Measurements from ENCODE around the gene RAB28. TPM values are rescaled to one million over a fixed set of nuclear protein-coding genes. Genes with fewer than 3 reads are reported as not detected.

The RAB28 gene
- total RNA-seq, 2 experiments from 2014 or later: 23.0 to 30.8 TPM

GRCh38 chr4:13478707-13479106 is 5.4 kb downstream of the RAB28 start:
- no peak for TF ChIP-seq EZH2phosphoT487 (IDR thresholded peaks at IDR 0.05; ENCODE audit: borderline replicate concordance, low read depth, low read length)
- no peak for TF ChIP-seq CTCF (conservative IDR thresholded peaks at IDR 0.05; ENCODE audit: low read length)
- ChIA-PET CTCF (ENCODE audit: unreplicated experiment) (no interaction called here), POLR2A (no interaction called here)
- no TSS peak for BruUV-seq (replicated peaks)
- no peaks in the 10 kb centered on the region; the same call in 1 of the 2 replicates for H4K20me1 ChIP-seq (ENCODE audit: insufficient read depth, low read length)
- no peak overlapping the region for H3K4me3 ChIP-seq (ENCODE audit: low read depth, low read length, poor library complexity, severe bottlenecking)
- peaks cover 20% of the 10 kb centered on the region for H3K4me1 ChIP-seq (ENCODE audit: insufficient read depth, low read length, poor library complexity, severe bottlenecking)
- peaks cover 39% of the 10 kb centered on the region; the same call in 1 of the 2 replicates for H3K79me2 ChIP-seq (ENCODE audit: insufficient read depth, low read depth, low read length)
- H3K9me3 ChIP-seq (ENCODE audit: low read length): no peaks in the 10 kb centered on the region
- intact Hi-C loops (cut with micrococcal nuclease; ENCODE audit: unreplicated experiment): no loop called here
- no peaks in the 10 kb centered on the region for H3K9me2 ChIP-seq (ENCODE audit: insufficient read depth, low read length)
- peaks cover 22% of the 10 kb centered on the region; the same call in 1 of the 2 replicates for H3K36me3 ChIP-seq (ENCODE audit: insufficient read depth, low read length)
- no peak overlapping the region for H3K4me2 ChIP-seq (ENCODE audit: low read length)
- DNase-seq (ENCODE audit: low spot score): no peak
- H3K27ac ChIP-seq (ENCODE audit: low read depth, low read length, poor library complexity, severe bottlenecking): no peak overlapping the region
- no peak overlapping the region for H2AFZ ChIP-seq (ENCODE audit: low read length)

GRCh38 chr4:13478131-13478530 is 6.0 kb downstream of the RAB28 start:
- ChIA-PET POLR2A (interaction anchor here (0.6 kb wide), 1 partner anchor 51 kb away, joined by 3 read pairs; no protein-coding TSS in a partner anchor), CTCF (ENCODE audit: unreplicated experiment) (no interaction called here)
- intact Hi-C loops (cut with micrococcal nuclease; ENCODE audit: unreplicated experiment): no loop called here
- Histone ChIP-seq H4K20me1 (ENCODE audit: insufficient read depth, low read length) (no peaks in the 10 kb centered on the region; the same call in 1 of the 2 replicates), H3K4me3 (ENCODE audit: low read depth, low read length, poor library complexity, severe bottlenecking) (no peak overlapping the region), H3K27ac (ENCODE audit: low read depth, low read length, poor library complexity, severe bottlenecking) (no peak overlapping the region), H3K9me2 (ENCODE audit: insufficient read depth, low read length) (no peaks in the 10 kb centered on the region), H2AFZ (ENCODE audit: low read length) (no peak overlapping the region), H3K79me2 (ENCODE audit: insufficient read depth, low read depth, low read length) (peaks cover 33% of the 10 kb centered on the region; the same call in 1 of the 2 replicates), H3K4me1 (ENCODE audit: insufficient read depth, low read length, poor library complexity, severe bottlenecking) (peaks cover 19% of the 10 kb centered on the region), H3K4me2 (ENCODE audit: low read length) (no peak overlapping the region), H3K36me3 (ENCODE audit: insufficient read depth, low read length) (peaks cover 24% of the 10 kb centered on the region; the same call in 1 of the 2 replicates), H3K9me3 (ENCODE audit: low read length) (no peaks in the 10 kb centered on the region)
- no TSS peak for BruUV-seq (replicated peaks)
- TF ChIP-seq EZH2phosphoT487 (IDR thresholded peaks at IDR 0.05; ENCODE audit: borderline replicate concordance, low read depth, low read length): no peak
- no peak for TF ChIP-seq CTCF (conservative IDR thresholded peaks at IDR 0.05; ENCODE audit: low read length)
- DNase-seq (ENCODE audit: low spot score): no peak

- TF ChIP-seq CTCF (conservative IDR thresholded peaks at IDR 0.05; ENCODE audit: low read length): no peak
- no peak for TF ChIP-seq EZH2phosphoT487 (IDR thresholded peaks at IDR 0.05; ENCODE audit: borderline replicate concordance, low read depth, low read length)
- Histone ChIP-seq H3K4me1 (ENCODE audit: insufficient read depth, low read length, poor library complexity, severe bottlenecking) (peaks cover 8% of the 10 kb centered on the region), H3K9me2 (ENCODE audit: insufficient read depth, low read length) (no peaks in the 10 kb centered on the region), H3K27ac (ENCODE audit: low read depth, low read length, poor library complexity, severe bottlenecking) (no peak overlapping the region), H3K36me3 (ENCODE audit: insufficient read depth, low read length) (peaks cover 24% of the 10 kb centered on the region; the same call in 1 of the 2 replicates), H2AFZ (ENCODE audit: low read length) (no peak overlapping the region), H3K4me3 (ENCODE audit: low read depth, low read length, poor library complexity, severe bottlenecking) (no peak overlapping the region), H3K9me3 (ENCODE audit: low read length) (no peaks in the 10 kb centered on the region), H4K20me1 (ENCODE audit: insufficient read depth, low read length) (no peaks in the 10 kb centered on the region; the same call in 1 of the 2 replicates), H3K4me2 (ENCODE audit: low read length) (no peak overlapping the region), H3K79me2 (ENCODE audit: insufficient read depth, low read depth, low read length) (peaks cover 22% of the 10 kb centered on the region; the same call in 1 of the 2 replicates)
- intact Hi-C loops (cut with micrococcal nuclease; ENCODE audit: unreplicated experiment): no loop called here
- no TSS peak for BruUV-seq (replicated peaks)
- ChIA-PET POLR2A (no interaction called here), CTCF (ENCODE audit: unreplicated experiment) (no interaction called here)
- no peak for DNase-seq (ENCODE audit: low spot score)
These were observed 7.2 kb downstream of the RAB28 start for GRCh38 chr4:13476915-13477314.
